RPMI7951 (cell line): ENCODE measurements around the gene UCK1. TPM values are rescaled to one million over a fixed set of nuclear protein-coding genes. Genes with fewer than 3 reads are reported as not detected.
A peak's percentile ranks its signal among the peaks of the same experiment; 100 is the strongest.

Experiments
- DNase-seq: peaks from one replicate; pipeline ENCODE4 v3.0.0-alpha.2; 2012; ENCODE audit warnings: low read depth
- total RNA-seq: library from RNA; depleted of rRNA; stranded (reverse); fragments of >200 nt; shearing (Covaris generic); gene quantifications from 2 replicates; pipeline ENCODE4 v1.2.3, GENCODE V29; 2014; rRNA removed

The UCK1 gene
- total RNA-seq, 1 experiment from 2014 or later = 18.5 TPM

DNA sequence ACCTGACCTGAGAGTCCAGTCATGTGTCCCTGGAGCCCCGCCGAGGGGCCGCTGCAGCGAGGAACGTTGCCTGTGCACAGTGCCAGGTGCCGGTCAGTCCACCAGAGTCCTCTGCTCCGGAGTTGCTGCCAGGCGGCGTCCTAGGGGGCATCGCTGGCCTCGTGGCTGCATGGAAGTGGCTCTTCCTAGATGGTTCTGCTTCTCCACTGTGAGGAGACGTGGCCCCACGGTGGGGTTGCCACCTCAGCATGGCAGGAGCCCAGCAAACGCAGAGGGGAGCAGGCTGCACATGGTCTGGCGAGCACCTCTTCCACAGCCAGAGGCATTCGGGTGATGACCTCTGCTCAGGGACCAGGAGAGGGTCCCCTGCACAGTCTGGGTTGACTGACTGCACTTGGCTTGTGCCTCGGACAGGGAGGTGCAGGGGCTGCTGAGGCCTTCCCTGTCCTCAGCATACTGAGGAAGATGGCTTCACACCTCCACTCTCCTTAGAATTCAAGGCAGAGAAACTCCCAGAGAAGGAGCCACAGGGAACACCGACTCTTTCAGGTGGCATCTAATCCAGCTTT lies 54.2 kb downstream of the UCK1 start:
- no peak for DNase-seq

DNA sequence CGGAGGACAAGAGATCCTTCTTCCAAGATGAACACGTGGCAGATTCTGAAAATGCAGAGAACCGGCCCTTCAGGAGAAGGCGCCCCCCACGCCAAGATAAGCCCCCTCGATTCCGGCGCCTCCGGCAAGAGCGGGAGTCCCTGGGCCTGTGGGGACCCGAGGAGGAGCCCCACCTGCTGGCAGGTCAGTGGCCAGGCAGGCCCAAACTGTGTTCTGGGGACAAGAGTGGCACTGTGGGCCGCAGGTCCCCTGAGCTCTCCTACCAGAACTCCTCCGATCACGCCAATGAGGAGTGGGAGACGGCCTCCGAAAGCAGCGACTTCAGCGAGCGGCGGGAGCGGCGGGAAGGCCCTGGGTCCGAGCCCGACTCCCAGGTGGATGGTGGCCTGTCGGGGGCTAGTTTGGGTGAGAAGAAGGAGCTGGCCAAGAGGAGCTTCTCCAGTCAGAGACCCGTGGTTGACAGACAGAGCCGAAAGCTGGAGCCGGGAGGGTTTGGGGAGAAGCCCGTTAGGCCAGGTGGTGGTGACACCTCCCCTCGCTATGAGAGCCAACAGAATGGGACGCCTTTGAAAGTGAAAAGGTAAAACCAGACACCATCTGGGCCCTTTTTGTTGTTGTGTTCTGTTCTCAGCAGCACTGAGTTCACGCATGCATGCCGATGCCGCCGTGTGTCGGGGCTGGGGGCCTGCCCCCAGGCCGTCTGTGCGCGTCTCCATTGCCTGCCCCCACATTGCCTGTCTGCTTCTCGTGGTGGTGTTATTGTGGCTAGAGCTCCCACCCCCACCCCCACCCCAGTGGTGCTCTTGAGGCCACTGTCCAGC lies 54.9 kb downstream of the UCK1 start:
- DNase-seq = peak; percentile 1

DNA sequence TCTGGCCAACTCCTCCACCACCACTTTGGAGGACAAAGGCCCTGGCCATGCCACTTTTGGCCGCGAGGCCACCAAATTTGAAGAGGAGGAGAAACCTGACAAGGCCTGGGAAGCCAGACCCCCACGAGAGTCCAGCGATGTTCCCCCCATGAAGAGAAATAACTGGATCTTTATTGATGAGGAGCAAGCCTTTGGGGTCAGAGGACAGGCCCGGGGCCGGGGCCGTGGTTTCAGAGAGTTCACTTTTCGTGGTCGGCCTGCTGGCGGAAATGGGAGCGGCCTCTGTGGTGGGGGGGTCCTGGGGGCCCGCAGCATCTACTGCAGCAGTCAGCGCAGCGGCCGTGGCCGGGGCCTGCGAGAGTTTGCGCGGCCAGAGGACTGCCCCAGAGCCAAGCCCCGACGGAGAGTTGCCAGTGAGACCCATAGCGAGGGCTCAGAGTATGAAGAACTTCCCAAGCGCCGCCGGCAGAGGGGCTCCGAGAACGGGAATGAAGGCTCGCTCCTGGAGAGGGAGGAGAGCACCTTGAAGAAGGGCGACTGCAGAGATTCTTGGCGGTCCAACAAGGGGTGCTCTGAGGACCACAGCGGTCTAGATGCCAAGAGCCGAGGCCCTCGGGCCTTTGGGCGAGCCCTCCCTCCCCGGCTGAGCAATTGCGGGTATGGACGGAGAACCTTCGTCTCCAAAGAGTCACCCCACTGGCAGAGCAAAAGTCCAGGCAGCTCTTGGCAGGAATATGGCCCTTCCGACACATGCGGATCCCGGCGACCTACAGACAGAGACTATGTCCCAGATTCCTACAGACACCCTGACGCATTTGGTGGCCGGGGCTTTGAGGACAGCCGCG lies 55.7 kb downstream of the UCK1 start:
- DNase-seq = no peak

DNA sequence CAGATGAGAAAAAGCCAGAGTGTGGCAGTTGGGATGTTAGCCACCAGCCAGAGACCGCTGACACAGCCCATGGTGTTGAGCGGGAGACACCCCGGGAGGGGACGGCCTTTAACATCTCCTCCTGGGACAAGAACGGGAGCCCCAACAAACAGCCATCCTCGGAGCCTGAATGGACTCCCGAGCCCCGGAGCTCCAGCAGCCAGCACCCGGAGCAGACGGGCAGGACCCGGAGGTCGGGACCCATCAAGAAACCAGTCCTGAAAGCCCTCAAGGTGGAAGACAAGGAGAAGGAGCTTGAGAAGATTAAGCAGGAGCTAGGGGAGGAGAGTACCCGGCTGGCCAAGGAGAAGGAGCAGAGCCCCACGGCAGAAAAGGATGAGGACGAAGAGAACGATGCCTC lies 56.4 kb downstream of the UCK1 start:
- DNase-seq = no peak

DNA sequence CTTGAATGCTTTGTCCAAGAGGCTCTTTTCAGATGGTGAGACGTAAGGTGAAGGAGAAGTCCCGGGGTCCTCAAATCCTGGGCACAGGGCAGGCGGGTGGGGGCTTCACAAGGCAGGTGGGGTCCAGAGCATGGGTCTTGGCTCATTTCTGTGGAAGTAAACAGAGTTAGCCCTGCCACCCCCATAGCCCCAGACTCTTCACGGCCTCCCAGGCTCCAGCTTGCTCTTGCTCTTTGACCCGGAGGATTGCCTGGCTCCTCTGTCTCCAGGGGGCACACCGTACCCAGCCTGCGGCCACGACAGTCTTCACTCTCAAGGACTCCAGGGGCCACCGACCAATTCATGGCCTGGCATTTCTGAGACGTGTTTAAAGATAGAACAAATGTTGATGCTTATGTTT lies 57.2 kb downstream of the UCK1 start:
- DNase-seq = no peak

Other genes starting within 250 kb of the UCK1 start
- 11.4 and 13.5 TPM in 2 replicates for gene PLPP7, start 241.5 kb downstream of the UCK1 start, total RNA-seq
- 17.4 and 30.6 TPM in 2 replicates for gene PRRC2B, start 137.2 kb downstream of the UCK1 start, total RNA-seq
- gene POMT1, start 28.3 kb downstream of the UCK1 start, total RNA-seq = 12.5 and 14.9 TPM in 2 replicates
- not detected in 2 replicates for gene PRRT1B, start 14.3 kb upstream of the UCK1 start, total RNA-seq
- gene RAPGEF1, start 208.8 kb upstream of the UCK1 start, total RNA-seq = 10.0 and 11.5 TPM in 2 replicates